Measurements from ENCODE around the gene SUGP2. TPM values are rescaled to one million over a fixed set of nuclear protein-coding genes. Genes with fewer than 3 reads are reported as not detected.

Gene SUGP2
- total RNA-seq, 6 donors from 2014 or later: 33.6 to 179 (median 64.9) TPM

GRCh38 chr19:18999896-19000620 lies 33.3 kb downstream of the SUGP2 start:
- no peak for ATAC-seq (ENCODE audit: low FRiP score in 2 of 2)
- Histone ChIP-seq H3K27me3 (no peaks in the 10 kb centered on the region), H3K4me3 (no peak overlapping the region), H3K9me3 (no peaks in the 10 kb centered on the region), H3K27ac (no peak overlapping the region), H3K36me3 (peaks cover 16 to 76% (median 61%) of the 10 kb centered on the region in 4 donors), H3K4me1 (peaks cover 0 to 13% (median 3%) of the 10 kb centered on the region in 4 donors)
- WGBS, 2 donors: 88 to 94% methylated on average over 11 of the region's 11 CpGs
- DNase-seq: no peak
- TF ChIP-seq, protein P1, sequence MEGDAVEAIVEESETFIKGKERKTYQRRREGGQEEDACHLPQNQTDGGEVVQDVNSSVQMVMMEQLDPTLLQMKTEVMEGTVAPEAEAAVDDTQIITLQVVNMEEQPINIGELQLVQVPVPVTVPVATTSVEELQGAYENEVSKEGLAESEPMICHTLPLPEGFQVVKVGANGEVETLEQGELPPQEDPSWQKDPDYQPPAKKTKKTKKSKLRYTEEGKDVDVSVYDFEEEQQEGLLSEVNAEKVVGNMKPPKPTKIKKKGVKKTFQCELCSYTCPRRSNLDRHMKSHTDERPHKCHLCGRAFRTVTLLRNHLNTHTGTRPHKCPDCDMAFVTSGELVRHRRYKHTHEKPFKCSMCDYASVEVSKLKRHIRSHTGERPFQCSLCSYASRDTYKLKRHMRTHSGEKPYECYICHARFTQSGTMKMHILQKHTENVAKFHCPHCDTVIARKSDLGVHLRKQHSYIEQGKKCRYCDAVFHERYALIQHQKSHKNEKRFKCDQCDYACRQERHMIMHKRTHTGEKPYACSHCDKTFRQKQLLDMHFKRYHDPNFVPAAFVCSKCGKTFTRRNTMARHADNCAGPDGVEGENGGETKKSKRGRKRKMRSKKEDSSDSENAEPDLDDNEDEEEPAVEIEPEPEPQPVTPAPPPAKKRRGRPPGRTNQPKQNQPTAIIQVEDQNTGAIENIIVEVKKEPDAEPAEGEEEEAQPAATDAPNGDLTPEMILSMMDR (IDR thresholded peaks at IDR 0.05): no peak
- no peak for TF ChIP-seq POLR2A (IDR thresholded peaks at IDR 0.05)
- TF ChIP-seq POLR2AphosphoS5 (IDR thresholded peaks at IDR 0.05): no peak
- no peak for TF ChIP-seq EP300 (IDR thresholded peaks at IDR 0.05)

- TF ChIP-seq POLR2A (IDR thresholded peaks at IDR 0.05) (no peak), EP300 (IDR thresholded peaks at IDR 0.05) (no peak), POLR2AphosphoS5 (IDR thresholded peaks at IDR 0.05) (no peak)
- TF ChIP-seq, protein P1 (IDR thresholded peaks at IDR 0.05): peak in 1 of 6 experiments; percentile 10
- WGBS, 2 donors: 64 to 65% methylated on average over 10 to 14 of the region's 14 CpGs
- no peak overlapping the region for H3K27ac ChIP-seq
- no peaks in the 10 kb centered on the region for H3K27me3 ChIP-seq
- peaks cover 0 to 13% (median 3%) of the 10 kb centered on the region in 4 donors for H3K4me1 ChIP-seq
- ATAC-seq (ENCODE audit: low FRiP score in 2 of 2): no peak
- H3K36me3 ChIP-seq: peaks cover 16 to 76% (median 59%) of the 10 kb centered on the region in 4 donors
- H3K4me3 ChIP-seq: no peak overlapping the region
- no peak for DNase-seq
- no peaks in the 10 kb centered on the region for H3K9me3 ChIP-seq
Measured at GRCh38 chr19:18999016-18999758, 34.1 kb downstream of the SUGP2 start.

DNA sequence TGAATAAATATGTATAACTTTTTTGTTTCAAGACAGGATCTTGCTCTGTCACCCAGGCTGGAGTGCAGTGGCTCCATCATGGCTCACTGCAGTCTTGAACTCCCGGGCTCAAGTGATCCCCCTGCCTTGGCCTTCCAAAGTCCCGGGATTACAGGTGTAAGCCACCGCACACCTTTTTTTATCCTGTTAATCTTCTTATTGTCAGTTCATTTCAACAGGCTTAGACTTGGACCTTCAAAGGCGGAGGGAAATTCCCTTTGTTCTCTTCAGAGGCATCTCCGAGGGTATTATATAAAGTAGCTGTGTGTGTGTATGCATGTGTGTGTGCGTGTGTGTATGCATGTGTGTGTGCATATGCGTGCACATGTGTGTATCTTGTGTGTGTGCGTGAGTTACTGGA lies 35.0 kb downstream of the SUGP2 start:
- H3K36me3 ChIP-seq: peaks cover 13 to 76% (median 60%) of the 10 kb centered on the region in 4 donors
- no peak for TF ChIP-seq EP300 (IDR thresholded peaks at IDR 0.05)
- no peak for TF ChIP-seq POLR2A (IDR thresholded peaks at IDR 0.05)
- no peak for TF ChIP-seq POLR2AphosphoS5 (IDR thresholded peaks at IDR 0.05)
- TF ChIP-seq, protein P1 (IDR thresholded peaks at IDR 0.05): no peak
- peaks cover 0 to 13% (median 3%) of the 10 kb centered on the region in 4 donors for H3K4me1 ChIP-seq
- no peak overlapping the region for H3K4me3 ChIP-seq
- no peak overlapping the region for H3K27ac ChIP-seq
- H3K27me3 ChIP-seq: no peaks in the 10 kb centered on the region
- ATAC-seq (ENCODE audit: low FRiP score in 2 of 2) (no peak), DNase-seq (no peak)
- H3K9me3 ChIP-seq: no peaks in the 10 kb centered on the region
- 89 to 91% methylated on average over 8 of the region's 8 CpGs for WGBS, 2 donors

GRCh38 chr19:18996796-18997394 lies 36.4 kb downstream of the SUGP2 start:
- 86 to 87% methylated on average over 6 of the region's 6 CpGs for WGBS, 2 donors
- DNase-seq (no peak), ATAC-seq (ENCODE audit: low FRiP score in 2 of 2) (no peak)
- Histone ChIP-seq H3K27ac (no peak overlapping the region), H3K4me3 (no peak overlapping the region), H3K36me3 (peaks cover 14 to 77% (median 62%) of the 10 kb centered on the region in 4 donors), H3K9me3 (no peaks in the 10 kb centered on the region), H3K4me1 (peaks cover 0 to 13% (median 3%) of the 10 kb centered on the region in 4 donors), H3K27me3 (no peaks in the 10 kb centered on the region)
- TF ChIP-seq EP300 (IDR thresholded peaks at IDR 0.05): no peak
- no peak for TF ChIP-seq POLR2AphosphoS5 (IDR thresholded peaks at IDR 0.05)
- TF ChIP-seq POLR2A (IDR thresholded peaks at IDR 0.05): no peak
- TF ChIP-seq, protein P1 (IDR thresholded peaks at IDR 0.05): no peak

Data from upper lobe of left lung (tissue), 6 donors.